ENCODE data around the gene NRG2. TPM values are rescaled to one million over a fixed set of nuclear protein-coding genes. Genes with fewer than 3 reads are reported as not detected.
A peak's percentile ranks its signal among the peaks of the same experiment; 100 is the strongest.

Gene NRG2
- total RNA-seq = 10 to 100 TPM in 1 of 3 donors, 1 to 10 TPM in 2; 5.9 to 16.5 (median 7.2) TPM

DNA sequence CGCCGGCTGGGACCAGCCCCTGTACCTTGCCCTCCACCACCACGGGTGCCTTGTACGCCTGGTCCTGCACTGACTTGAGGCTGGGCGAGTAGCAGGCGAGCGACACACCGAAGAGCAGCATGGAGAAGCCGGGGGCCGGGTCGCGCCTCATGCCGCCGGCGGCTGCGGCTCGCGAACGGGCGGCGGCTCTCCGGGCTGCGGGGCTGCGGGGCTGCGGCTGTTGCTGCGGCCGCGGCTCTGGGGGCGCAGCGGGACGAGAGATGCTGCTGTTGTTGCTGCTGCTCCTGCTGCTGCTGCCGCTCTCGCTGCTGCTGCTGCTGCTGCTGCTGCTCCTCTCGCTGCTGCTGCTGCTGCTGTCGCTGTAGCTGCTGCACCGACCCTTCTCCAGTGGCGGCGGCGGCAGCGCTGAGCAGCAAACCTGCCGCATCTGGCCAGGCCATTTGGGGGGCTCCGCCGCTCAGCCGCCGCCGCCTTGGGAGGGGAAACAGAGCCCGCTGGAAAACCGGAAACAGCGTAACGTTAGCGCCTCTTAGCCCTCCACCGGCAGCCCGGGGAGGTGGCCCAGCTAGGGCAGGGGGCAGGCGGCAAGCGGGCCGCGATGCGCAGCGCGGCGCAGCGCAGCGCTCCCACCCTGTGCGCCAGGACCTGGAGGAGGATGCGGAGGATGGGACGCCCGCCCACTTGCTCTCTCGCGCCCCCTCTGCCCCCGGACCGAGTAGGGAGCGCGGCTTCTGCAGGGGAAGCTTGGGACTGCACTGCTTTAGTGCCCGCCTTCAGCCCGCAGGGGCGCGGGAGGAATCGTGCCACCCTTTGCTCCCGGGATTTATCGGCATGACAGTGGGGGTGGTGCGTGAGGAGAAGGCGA, at the start of gene NRG2:
TSS of gene NRG2 (minus strand) at position 657 of the 865 bp plus-strand sequence.
- Histone ChIP-seq H3K27ac (peak within 1 kb of the TSS; percentile 67 to 74), H3K27me3 (no peaks in the 10 kb centered on the region), H3K4me3 (peak within 1 kb of the TSS; percentile 54 to 73 (median 56)), H3K9me3 (no peaks in the 10 kb centered on the region), H3K36me3 (no peaks in the 10 kb centered on the region), H3K4me1 (peaks cover 4 to 8% of the 10 kb centered on the region in 2 donors)
- intact Hi-C loops (cut with DNase I; ENCODE audit: low total_unique reads) = no loop called here
- TF ChIP-seq, protein P1, sequence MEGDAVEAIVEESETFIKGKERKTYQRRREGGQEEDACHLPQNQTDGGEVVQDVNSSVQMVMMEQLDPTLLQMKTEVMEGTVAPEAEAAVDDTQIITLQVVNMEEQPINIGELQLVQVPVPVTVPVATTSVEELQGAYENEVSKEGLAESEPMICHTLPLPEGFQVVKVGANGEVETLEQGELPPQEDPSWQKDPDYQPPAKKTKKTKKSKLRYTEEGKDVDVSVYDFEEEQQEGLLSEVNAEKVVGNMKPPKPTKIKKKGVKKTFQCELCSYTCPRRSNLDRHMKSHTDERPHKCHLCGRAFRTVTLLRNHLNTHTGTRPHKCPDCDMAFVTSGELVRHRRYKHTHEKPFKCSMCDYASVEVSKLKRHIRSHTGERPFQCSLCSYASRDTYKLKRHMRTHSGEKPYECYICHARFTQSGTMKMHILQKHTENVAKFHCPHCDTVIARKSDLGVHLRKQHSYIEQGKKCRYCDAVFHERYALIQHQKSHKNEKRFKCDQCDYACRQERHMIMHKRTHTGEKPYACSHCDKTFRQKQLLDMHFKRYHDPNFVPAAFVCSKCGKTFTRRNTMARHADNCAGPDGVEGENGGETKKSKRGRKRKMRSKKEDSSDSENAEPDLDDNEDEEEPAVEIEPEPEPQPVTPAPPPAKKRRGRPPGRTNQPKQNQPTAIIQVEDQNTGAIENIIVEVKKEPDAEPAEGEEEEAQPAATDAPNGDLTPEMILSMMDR (IDR thresholded peaks at IDR 0.05) = peak in 2 of 3 donors; percentile 20 to 27
- TF ChIP-seq POLR2AphosphoS5 (IDR thresholded peaks at IDR 0.05) (no peak), POLR2A (IDR thresholded peaks at IDR 0.05) (no peak)
- DNase-seq (ENCODE audit: low spot score in 2 of 2) = peak in 1 of 2 donors; percentile 55

DNA sequence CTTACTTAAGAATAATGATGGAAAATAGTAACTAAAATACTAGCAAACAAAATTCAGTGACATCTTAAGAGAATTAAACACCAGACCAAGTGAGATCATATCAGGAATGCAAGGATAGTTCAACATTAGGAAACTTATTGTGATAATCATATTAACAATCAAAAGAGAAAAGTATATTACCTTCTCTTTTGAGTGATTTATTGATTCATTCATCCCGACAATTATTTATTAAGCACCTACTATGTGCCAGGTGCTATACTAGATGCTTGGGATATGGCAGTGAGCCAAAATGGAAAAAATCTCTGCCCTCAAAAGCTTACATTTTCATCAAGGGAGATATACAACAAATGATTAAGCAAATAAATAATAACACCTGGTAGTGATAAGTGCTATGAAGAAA, 47.2 kb upstream of the NRG2 start:
- no peak for TF ChIP-seq POLR2AphosphoS5 (IDR thresholded peaks at IDR 0.05)
- no peak for TF ChIP-seq POLR2A (IDR thresholded peaks at IDR 0.05)
- TF ChIP-seq, protein P1 (IDR thresholded peaks at IDR 0.05) = no peak
- Histone ChIP-seq H3K36me3 (no peaks in the 10 kb centered on the region), H3K4me3 (no peak overlapping the region), H3K27ac (no peak overlapping the region), H3K4me1 (no peaks in the 10 kb centered on the region), H3K9me3 (peaks cover 0 to 15% of the 10 kb centered on the region in 2 donors), H3K27me3 (no peaks in the 10 kb centered on the region)
- DNase-seq (ENCODE audit: low spot score in 2 of 2) = no peak
- intact Hi-C loops (cut with DNase I; ENCODE audit: low total_unique reads) = no loop called here

- Histone ChIP-seq H3K36me3 (no peaks in the 10 kb centered on the region), H3K27ac (no peak overlapping the region), H3K9me3 (peaks cover 0 to 2% of the 10 kb centered on the region in 2 donors), H3K27me3 (no peaks in the 10 kb centered on the region), H3K4me1 (no peaks in the 10 kb centered on the region), H3K4me3 (no peak overlapping the region)
- intact Hi-C loops (cut with DNase I; ENCODE audit: low total_unique reads) = no loop called here
- peak in 1 of 2 donors; percentile 35 for DNase-seq (ENCODE audit: low spot score in 2 of 2)
- TF ChIP-seq, protein P1 (IDR thresholded peaks at IDR 0.05) = no peak
- TF ChIP-seq POLR2AphosphoS5 (IDR thresholded peaks at IDR 0.05) = no peak
- TF ChIP-seq POLR2A (IDR thresholded peaks at IDR 0.05) = no peak
These were observed 41.4 kb upstream of the NRG2 start for GRCh38 chr5:140084541-140084940.

DNA sequence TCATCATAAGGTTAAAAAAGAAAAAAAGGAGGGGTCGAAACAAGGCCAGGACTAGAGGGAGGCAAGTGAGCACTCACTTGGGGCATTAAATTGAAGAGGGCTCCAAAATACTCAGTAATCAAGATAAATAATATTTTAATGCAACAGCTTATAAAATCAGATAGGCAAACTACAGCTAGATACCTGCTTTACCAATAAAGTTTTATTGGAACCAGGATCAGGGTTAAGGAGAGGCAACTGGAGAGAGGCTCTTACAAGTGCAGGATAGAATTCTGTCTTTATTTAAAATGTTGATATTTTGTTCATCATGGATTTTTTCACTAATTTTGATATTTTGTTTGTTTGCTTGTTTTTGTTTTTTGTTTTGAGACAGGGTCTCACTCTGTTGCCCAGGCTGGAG, 40.6 kb upstream of the NRG2 start:
- no peaks in the 10 kb centered on the region for H3K27me3 ChIP-seq
- H3K36me3 ChIP-seq = no peaks in the 10 kb centered on the region
- DNase-seq (ENCODE audit: low spot score in 2 of 2) = no peak
- no peaks in the 10 kb centered on the region for H3K4me1 ChIP-seq
- no peak overlapping the region for H3K4me3 ChIP-seq
- no peaks in the 10 kb centered on the region for H3K9me3 ChIP-seq
- H3K27ac ChIP-seq = no peak overlapping the region
- intact Hi-C loops (cut with DNase I; ENCODE audit: low total_unique reads) = no loop called here
- TF ChIP-seq, protein P1 (IDR thresholded peaks at IDR 0.05) = no peak
- TF ChIP-seq POLR2AphosphoS5 (IDR thresholded peaks at IDR 0.05) (no peak), POLR2A (IDR thresholded peaks at IDR 0.05) (no peak)

GRCh38 chr5:140083120-140083519, 40.0 kb upstream of the NRG2 start:
- Histone ChIP-seq H3K4me3 (no peak overlapping the region), H3K27ac (no peak overlapping the region), H3K36me3 (no peaks in the 10 kb centered on the region), H3K4me1 (no peaks in the 10 kb centered on the region), H3K9me3 (no peaks in the 10 kb centered on the region), H3K27me3 (no peaks in the 10 kb centered on the region)
- no peak for DNase-seq (ENCODE audit: low spot score in 2 of 2)
- TF ChIP-seq, protein P1 (IDR thresholded peaks at IDR 0.05) = no peak
- no peak for TF ChIP-seq POLR2AphosphoS5 (IDR thresholded peaks at IDR 0.05)
- no peak for TF ChIP-seq POLR2A (IDR thresholded peaks at IDR 0.05)
- intact Hi-C loops (cut with DNase I; ENCODE audit: low total_unique reads) = no loop called here

Measured in breast epithelium (tissue), 4 donors.